Uterus (tissue), 2 donors: ENCODE results near the gene LRTM2.

Source experiments
- POLR2A ChIP-seq, 2 donors: fragments of 450-650 bp; IDR thresholded peaks; one replicate each; pipeline ENCODE4 v1.6.1; 2016; ENCODE audit warnings: antibody characterized with exemption in 2 of 2, mild to moderate bottlenecking in 1 of 2, moderate library complexity in 1 of 2
- TF ChIP-seq, protein P1 (sequence below), 4 experiments: fragments of 200-600 bp in 2 of 4; fragments of 450-650 bp in 2 of 4; sonication (generic) in 2 of 4; IDR thresholded peaks; one replicate each; pipeline ENCODE4 v1.5.1; 2016 to 2019; ENCODE audit warnings: antibody characterized with exemption in 4 of 4, mild to moderate bottlenecking in 2 of 4, moderate library complexity in 1 of 4

DNA sequence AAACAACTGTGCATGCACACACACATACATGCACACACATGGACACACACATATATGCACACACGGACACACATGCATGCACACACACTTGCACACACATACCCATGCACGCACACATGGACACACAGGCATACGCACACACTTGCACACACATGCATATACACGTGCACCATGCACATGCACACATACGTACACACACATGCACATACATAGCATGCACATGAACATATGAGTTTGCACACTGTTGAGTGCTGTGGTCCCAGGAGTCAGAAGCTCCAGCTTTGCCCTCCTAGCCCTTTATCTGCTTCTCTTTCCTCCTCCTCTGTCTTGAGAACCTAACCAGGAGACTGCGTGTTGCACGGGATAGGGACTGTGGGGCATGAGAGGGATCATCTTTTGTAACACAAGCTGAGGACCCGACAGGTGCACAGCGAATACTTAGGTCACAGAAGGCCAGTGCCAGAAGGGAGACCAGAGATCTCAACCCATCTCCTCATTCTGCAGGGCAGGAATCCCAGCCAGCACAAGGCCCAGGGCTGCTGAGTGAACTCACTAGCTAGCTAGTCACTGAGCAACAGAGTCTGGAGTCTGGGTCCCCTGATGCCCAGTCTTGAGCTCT, 3.5 kb upstream of the LRTM2 start:
- TF ChIP-seq, protein P1, sequence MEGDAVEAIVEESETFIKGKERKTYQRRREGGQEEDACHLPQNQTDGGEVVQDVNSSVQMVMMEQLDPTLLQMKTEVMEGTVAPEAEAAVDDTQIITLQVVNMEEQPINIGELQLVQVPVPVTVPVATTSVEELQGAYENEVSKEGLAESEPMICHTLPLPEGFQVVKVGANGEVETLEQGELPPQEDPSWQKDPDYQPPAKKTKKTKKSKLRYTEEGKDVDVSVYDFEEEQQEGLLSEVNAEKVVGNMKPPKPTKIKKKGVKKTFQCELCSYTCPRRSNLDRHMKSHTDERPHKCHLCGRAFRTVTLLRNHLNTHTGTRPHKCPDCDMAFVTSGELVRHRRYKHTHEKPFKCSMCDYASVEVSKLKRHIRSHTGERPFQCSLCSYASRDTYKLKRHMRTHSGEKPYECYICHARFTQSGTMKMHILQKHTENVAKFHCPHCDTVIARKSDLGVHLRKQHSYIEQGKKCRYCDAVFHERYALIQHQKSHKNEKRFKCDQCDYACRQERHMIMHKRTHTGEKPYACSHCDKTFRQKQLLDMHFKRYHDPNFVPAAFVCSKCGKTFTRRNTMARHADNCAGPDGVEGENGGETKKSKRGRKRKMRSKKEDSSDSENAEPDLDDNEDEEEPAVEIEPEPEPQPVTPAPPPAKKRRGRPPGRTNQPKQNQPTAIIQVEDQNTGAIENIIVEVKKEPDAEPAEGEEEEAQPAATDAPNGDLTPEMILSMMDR (IDR thresholded peaks at IDR 0.05) = no peak
- no peak for TF ChIP-seq POLR2A (IDR thresholded peaks at IDR 0.05)
